K562 (cell line): ENCODE results near the gene AQP11. TPM values are rescaled to one million over a fixed set of nuclear protein-coding genes. Genes with fewer than 3 reads are reported as not detected.

Source experiments
- ARHGAP35 ChIP-seq: fragments of 450-650 bp; IDR thresholded peaks from 2 replicates; pipeline ENCODE4 v1.6.1; 2018; ENCODE audit not compliant: partially characterized antibody
- BRCA1 ChIP-seq, 2 experiments: fragments of 450-650 bp in 1 of 2; sonication (generic) in 1 of 2; formaldehyde crosslinking in 1 of 2; IDR thresholded peaks; 2 replicates each; pipeline versions ENCODE4 v1.5.0 to v1.6.1; 2017 to 2020; ENCODE audit warnings: mild to moderate bottlenecking in 1 of 2, missing genetic modification reagents in 1 of 2
- CHD2 ChIP-seq: IDR thresholded peaks from 2 replicates; pipeline ENCODE4 v1.6.1; 2011; ENCODE audit warnings: low read depth, low read length
- CSDE1 ChIP-seq, 2 experiments: fragments of 450-650 bp; IDR thresholded peaks; 2 replicates each; pipeline ENCODE4 v1.6.1; 2016; ENCODE audit warnings: mild to moderate bottlenecking in 1 of 2
- EZH2 ChIP-seq: IDR thresholded peaks from 2 replicates; pipeline ENCODE4 v1.6.1; 2012; ENCODE audit warnings: low read depth, mild to moderate bottlenecking, inconsistent platforms, low read length, borderline replicate concordance
- FIP1L1 ChIP-seq: fragments of 200-400 bp; formaldehyde crosslinking; IDR thresholded peaks from 2 replicates; pipeline ENCODE4 v1.6.1; 2018; ENCODE audit warnings: mild to moderate bottlenecking, low read depth, low read length; ENCODE audit not compliant: poor library complexity, severe bottlenecking
- IFI16 ChIP-seq: fragments of 250-450 bp; sonication (Bioruptor Pico); IDR thresholded peaks from 2 replicates; pipeline ENCODE4 v2.1.2; 2022; ENCODE audit warnings: mild to moderate bottlenecking, inconsistent platforms
- KAT2B ChIP-seq: IDR thresholded peaks from one replicate; pipeline ENCODE4 v1.6.1; 2012; ENCODE audit warnings: low read depth, mild to moderate bottlenecking, control low read depth, inconsistent platforms, low read length, moderate library complexity
- KDM2B ChIP-seq: fragments of 250-450 bp; sonication (Bioruptor Pico); IDR thresholded peaks from 2 replicates; pipeline ENCODE4 v1.8.0; 2021; ENCODE audit warnings: mild to moderate bottlenecking, moderate library complexity
- L3MBTL2 ChIP-seq: fragments of 450-650 bp; IDR thresholded peaks from 2 replicates; pipeline ENCODE4 v1.6.1; 2016; ENCODE audit warnings: mild to moderate bottlenecking, moderate library complexity
- LCOR ChIP-seq: sonication (generic); formaldehyde crosslinking; IDR thresholded peaks from 2 replicates; pipeline ENCODE4 v1.8.0; 2022; ENCODE audit warnings: mild to moderate bottlenecking, missing genetic modification reagents
- NONO ChIP-seq, 2 experiments: fragments of 200-400 bp in 1 of 2; fragments of 450-650 bp in 1 of 2; formaldehyde crosslinking in 1 of 2; IDR thresholded peaks; 2 replicates each; pipeline ENCODE4 v1.6.1; 2017; ENCODE audit warnings: low read depth in 2 of 2, mild to moderate bottlenecking in 2 of 2, moderate library complexity in 2 of 2, low read length in 1 of 2
- PURB ChIP-seq: sonication (generic); formaldehyde crosslinking; IDR thresholded peaks from 2 replicates; pipeline ENCODE4 v1.9.0; 2021; ENCODE audit warnings: low read depth, mild to moderate bottlenecking, missing genetic modification reagents
- SMAD3 ChIP-seq: fragments of 450-650 bp; formaldehyde crosslinking; conservative IDR thresholded peaks from 2 replicates; pipeline ENCODE4 v1.4.0; 2020; ENCODE audit warnings: mild to moderate bottlenecking
- SP2 ChIP-seq: IDR thresholded peaks from 2 replicates; pipeline ENCODE4 v1.6.1; 2011; ENCODE audit warnings: mild to moderate bottlenecking, low read depth, low read length, moderate library complexity; ENCODE audit not compliant: poor library complexity, severe bottlenecking; ENCODE audit errors: extremely low read depth
- TAF9B ChIP-seq: fragments of 450-650 bp; IDR thresholded peaks from 2 replicates; pipeline ENCODE4 v1.6.1; 2018; ENCODE audit warnings: mild to moderate bottlenecking; ENCODE audit not compliant: partially characterized antibody
- ZNF12 ChIP-seq: sonication (generic); formaldehyde crosslinking; IDR thresholded peaks from 2 replicates; pipeline ENCODE4 v1.4.0; 2020; ENCODE audit warnings: mild to moderate bottlenecking, missing genetic modification reagents
- ZNF224 ChIP-seq: sonication (generic); formaldehyde crosslinking; IDR thresholded peaks from 2 replicates; pipeline ENCODE4 v1.8.0; 2022; ENCODE audit warnings: mild to moderate bottlenecking, missing genetic modification reagents
- ZNF408 ChIP-seq: fragments of 250-450 bp; sonication (Bioruptor Pico); IDR thresholded peaks from 2 replicates; pipeline ENCODE4 v1.4.0; 2020; ENCODE audit warnings: low read depth, mild to moderate bottlenecking, moderate library complexity
- ZNF431 ChIP-seq: sonication (generic); formaldehyde crosslinking; IDR thresholded peaks from 2 replicates; pipeline ENCODE4 v1.8.0; 2022; ENCODE audit warnings: mild to moderate bottlenecking, missing genetic modification reagents
- polyA plus RNA-seq, 8 experiments: library from polyadenylated mRNA; depleted of rRNA in 4 of 8; stranded (reverse) in 5 of 8; unstranded in 3 of 8; fragments of >200 nt; fragmentation: Nextera tagmentation in 2 of 8; fragmentation: Illumina TruSeq in 1 of 8; extraction: Ambion mirVana in 2 of 8; extraction: Trizol in 1 of 8; gene quantifications; 2 replicates each; pipeline versions ENCODE4 v1.2.1 to v1.2.3, GENCODE V29; 2011 to 2014; ENCODE audit warnings: inconsistent platforms in 1 of 8, missing spikeins in 1 of 8
- total RNA-seq, 7 experiments: library from RNA; depleted of rRNA in 6 of 7; stranded (reverse); fragments of >200 nt in 6 of 7; fragmentation: Illumina TruSeq in 2 of 7; extraction: Trizol in 2 of 7; gene quantifications; 2 replicates each; pipeline versions ENCODE4 v1.2.1 to v1.2.3, GENCODE V29; 2011 to 2021; ENCODE audit warnings: low replicate concordance in 1 of 7
- TF ChIP-seq, protein P1 (sequence below): sonication (generic); formaldehyde crosslinking; IDR thresholded peaks from 2 replicates; pipeline ENCODE4 v1.8.0; 2022; ENCODE audit warnings: mild to moderate bottlenecking, missing genetic modification reagents
- TF ChIP-seq, protein P2 (sequence below): fragments of 450-650 bp; formaldehyde crosslinking; IDR thresholded peaks from 2 replicates; pipeline ENCODE4 v1.4.0; 2022; ENCODE audit warnings: missing genetic modification characterization
- TF ChIP-seq, protein P3 (sequence below): fragments of 450-650 bp; IDR thresholded peaks from 2 replicates; pipeline ENCODE4 v1.6.1; 2017; ENCODE audit warnings: antibody characterized with exemption
- TF ChIP-seq, protein P4 (sequence below), 2 experiments: fragments of 250-450 bp in 1 of 2; fragments of 450-650 bp in 1 of 2; sonication (Bioruptor Pico) in 1 of 2; IDR thresholded peaks; 2 replicates each; pipeline versions ENCODE4 v1.6.1 to v1.8.0; 2016 to 2021; ENCODE audit warnings: mild to moderate bottlenecking in 2 of 2, moderate library complexity in 2 of 2, missing compliant biosample characterization in 1 of 2, missing genetic modification characterization in 1 of 2

The AQP11 gene
- total and polyA plus RNA-seq, 9 of the 15 experiments (the other 6 are each of a cell fraction or from before 2014, with no cell fraction given) = 0.09 to 1.0 (median 0.36) TPM

DNA sequence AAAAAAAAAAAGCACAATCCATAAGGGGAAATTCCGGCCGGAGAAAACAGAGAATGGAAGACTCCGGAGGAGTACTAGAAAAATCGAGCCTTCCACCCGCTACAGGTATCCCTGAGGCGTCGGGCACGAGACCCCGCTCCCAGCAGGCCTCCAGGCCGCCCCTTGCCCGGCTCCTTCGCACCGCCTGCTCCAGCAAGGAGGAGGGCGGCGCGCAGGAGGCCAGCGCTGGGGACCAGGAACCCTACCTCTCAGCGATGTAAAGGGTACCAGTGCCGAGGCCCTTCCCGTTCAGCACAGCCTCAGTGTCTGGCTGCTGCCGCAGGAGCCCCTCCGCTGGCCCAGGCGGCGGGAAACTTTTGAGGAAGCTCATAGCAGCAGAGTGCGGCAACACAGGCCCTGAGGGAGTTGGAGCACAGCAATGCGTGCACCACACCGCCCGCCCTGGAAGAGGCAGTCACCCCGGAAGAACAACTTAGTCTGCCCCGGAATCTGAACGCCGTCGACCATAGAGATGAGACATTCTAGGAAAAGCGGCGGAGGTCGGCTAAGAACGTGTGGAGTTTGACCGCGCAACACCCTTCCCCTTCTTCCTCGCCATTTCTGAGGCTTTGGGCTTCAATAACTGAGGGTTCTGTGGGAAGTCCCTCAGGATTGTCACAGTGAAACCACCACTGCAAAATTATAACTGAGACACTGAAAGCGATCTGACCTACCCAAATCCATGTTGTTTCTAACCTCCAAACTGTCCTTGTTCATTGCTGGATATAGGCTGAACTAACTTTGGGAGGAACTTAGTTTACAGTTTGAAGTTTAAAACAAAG is 47.8 kb downstream of the AQP11 start, which contains the start of gene CLNS1A (continued):
- TF ChIP-seq FIP1L1 (no peak), ZNF224 (no peak), L3MBTL2 (peak; percentile 83), ZNF12 (CRISPR knock-in tag) (no peak), ZNF431 (CRISPR knock-in tag) (no peak; the same call in 1 of the 2 replicates), KDM2B (CRISPR knock-in tag) (no peak), SMAD3 (no peak; the same call in 1 of the 2 replicates), ZNF408 (CRISPR knock-in tag) (no peak), PURB (CRISPR knock-in tag) (no peak), ARHGAP35 (no peak), NONO (IDR thresholded peaks at IDR 0.05; ENCODE audit: low read depth in 2 of 2, low read length in 1 of 2) (no peak), TAF9B (peak; percentile 91), CHD2 (no peak), IFI16 (CRISPR knock-in tag) (no peak), CSDE1 (IDR thresholded peaks at IDR 0.05) (no peak), EZH2 (no peak), BRCA1 (IDR thresholded peaks at IDR 0.05) (no peak), BRCA1 (CRISPR knock-in tag; IDR thresholded peaks at IDR 0.05) (no peak), KAT2B (no peak), SP2 (peak; percentile 82), LCOR (CRISPR knock-in tag) (peak; percentile 91)
- TF ChIP-seq, protein P1, sequence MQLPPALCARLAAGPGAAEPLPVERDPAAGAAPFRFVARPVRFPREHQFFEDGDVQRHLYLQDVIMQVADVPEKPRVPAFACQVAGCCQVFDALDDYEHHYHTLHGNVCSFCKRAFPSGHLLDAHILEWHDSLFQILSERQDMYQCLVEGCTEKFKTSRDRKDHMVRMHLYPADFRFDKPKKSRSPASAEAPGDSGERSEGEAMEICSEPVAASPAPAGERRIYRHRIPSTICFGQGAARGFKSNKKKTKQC (CRISPR knock-in tag) = peak; percentile 76; the same call in 1 of the 2 replicates
- TF ChIP-seq, protein P2, sequence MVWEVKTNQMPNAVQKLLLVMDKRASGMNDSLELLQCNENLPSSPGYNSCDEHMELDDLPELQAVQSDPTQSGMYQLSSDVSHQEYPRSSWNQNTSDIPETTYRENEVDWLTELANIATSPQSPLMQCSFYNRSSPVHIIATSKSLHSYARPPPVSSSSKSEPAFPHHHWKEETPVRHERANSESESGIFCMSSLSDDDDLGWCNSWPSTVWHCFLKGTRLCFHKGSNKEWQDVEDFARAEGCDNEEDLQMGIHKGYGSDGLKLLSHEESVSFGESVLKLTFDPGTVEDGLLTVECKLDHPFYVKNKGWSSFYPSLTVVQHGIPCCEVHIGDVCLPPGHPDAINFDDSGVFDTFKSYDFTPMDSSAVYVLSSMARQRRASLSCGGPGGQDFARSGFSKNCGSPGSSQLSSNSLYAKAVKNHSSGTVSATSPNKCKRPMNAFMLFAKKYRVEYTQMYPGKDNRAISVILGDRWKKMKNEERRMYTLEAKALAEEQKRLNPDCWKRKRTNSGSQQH = 0 out of 2 replicates have a peak, but pooled peaks have one; percentile 4
- TF ChIP-seq, protein P3, sequence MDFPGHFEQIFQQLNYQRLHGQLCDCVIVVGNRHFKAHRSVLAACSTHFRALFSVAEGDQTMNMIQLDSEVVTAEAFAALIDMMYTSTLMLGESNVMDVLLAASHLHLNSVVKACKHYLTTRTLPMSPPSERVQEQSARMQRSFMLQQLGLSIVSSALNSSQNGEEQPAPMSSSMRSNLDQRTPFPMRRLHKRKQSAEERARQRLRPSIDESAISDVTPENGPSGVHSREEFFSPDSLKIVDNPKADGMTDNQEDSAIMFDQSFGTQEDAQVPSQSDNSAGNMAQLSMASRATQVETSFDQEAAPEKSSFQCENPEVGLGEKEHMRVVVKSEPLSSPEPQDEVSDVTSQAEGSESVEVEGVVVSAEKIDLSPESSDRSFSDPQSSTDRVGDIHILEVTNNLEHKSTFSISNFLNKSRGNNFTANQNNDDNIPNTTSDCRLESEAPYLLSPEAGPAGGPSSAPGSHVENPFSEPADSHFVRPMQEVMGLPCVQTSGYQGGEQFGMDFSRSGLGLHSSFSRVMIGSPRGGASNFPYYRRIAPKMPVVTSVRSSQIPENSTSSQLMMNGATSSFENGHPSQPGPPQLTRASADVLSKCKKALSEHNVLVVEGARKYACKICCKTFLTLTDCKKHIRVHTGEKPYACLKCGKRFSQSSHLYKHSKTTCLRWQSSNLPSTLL = peak; percentile 36; the same call in 1 of the 2 replicates
- TF ChIP-seq, protein P4, sequence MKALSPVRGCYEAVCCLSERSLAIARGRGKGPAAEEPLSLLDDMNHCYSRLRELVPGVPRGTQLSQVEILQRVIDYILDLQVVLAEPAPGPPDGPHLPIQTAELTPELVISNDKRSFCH (CRISPR knock-in tag; IDR thresholded peaks at IDR 0.05) = no peak
- TF ChIP-seq, protein P4 (tag; IDR thresholded peaks at IDR 0.05) = peak; percentile 45; the same call in 1 of the 2 replicates
